Measurements from ENCODE around the gene AKAP12. TPM values are rescaled to one million over a fixed set of nuclear protein-coding genes. Genes with fewer than 3 reads are reported as not detected.

Gene AKAP12
- total RNA-seq, 2 experiments from 2014 or later: 3.6 to 3.8 TPM

DNA sequence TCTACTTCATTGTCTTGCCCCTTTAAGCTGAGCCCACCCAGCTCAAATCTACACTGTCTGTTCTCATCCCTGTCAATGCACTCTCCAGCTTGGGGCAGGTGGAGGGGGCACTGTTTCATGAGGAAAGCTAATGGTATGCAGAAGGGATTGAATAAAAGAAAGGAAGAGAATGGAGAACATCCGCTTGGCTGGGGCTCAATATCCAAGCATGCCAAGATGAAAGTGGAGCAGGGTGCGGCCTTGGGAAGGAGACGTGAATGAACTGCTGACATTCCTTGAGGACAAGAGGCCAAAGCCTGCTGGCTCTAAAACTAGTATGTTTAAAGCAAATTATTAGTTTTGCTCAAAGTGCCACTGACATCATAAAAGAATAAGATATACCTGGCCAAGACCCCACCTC is 24.2 kb downstream of the AKAP12 start:
- no peaks in the 10 kb centered on the region for H3K9me3 Mint-ChIP-seq
- no peak overlapping the region for H3K4me3 Mint-ChIP-seq
- ChIA-PET CTCF (interaction anchor here (2.5 kb wide), 1 partner anchor 60 kb away, joined by 12 read pairs; no protein-coding TSS in a partner anchor), POLR2A (no interaction called here)
- intact Hi-C loops (cut with micrococcal nuclease): no loop called here
- peaks cover 8% of the 10 kb centered on the region for H3K27me3 Mint-ChIP-seq
- no peaks in the 10 kb centered on the region for H3K4me1 Mint-ChIP-seq (ENCODE audit: low read depth)
- no peak overlapping the region for H3K27ac Mint-ChIP-seq
- no peak for DNase-seq
- no peaks in the 10 kb centered on the region for H3K36me3 Mint-ChIP-seq

GRCh38 chr6:151265282-151265681 is 25.5 kb downstream of the AKAP12 start:
- CTCF ChIA-PET: interaction anchor here (2.5 kb wide), 1 partner anchor 59 kb away, joined by 12 read pairs; no protein-coding TSS in a partner anchor
- intact Hi-C loops (cut with micrococcal nuclease): no loop called here
- H3K27me3 Mint-ChIP-seq: peaks cover 8% of the 10 kb centered on the region
- no peaks in the 10 kb centered on the region for H3K9me3 Mint-ChIP-seq
- POLR2A ChIA-PET: no interaction called here
- no peak overlapping the region for H3K27ac Mint-ChIP-seq
- no peaks in the 10 kb centered on the region for H3K4me1 Mint-ChIP-seq (ENCODE audit: low read depth)
- no peak overlapping the region for H3K4me3 Mint-ChIP-seq
- H3K36me3 Mint-ChIP-seq: no peaks in the 10 kb centered on the region
- DNase-seq: no peak

- no peaks in the 10 kb centered on the region for H3K36me3 Mint-ChIP-seq
- ChIA-PET POLR2A (no interaction called here), CTCF (no interaction called here)
- H3K4me1 Mint-ChIP-seq (ENCODE audit: low read depth): no peaks in the 10 kb centered on the region
- H3K27me3 Mint-ChIP-seq: peaks cover 3% of the 10 kb centered on the region
- H3K9me3 Mint-ChIP-seq: no peaks in the 10 kb centered on the region
- intact Hi-C loops (cut with micrococcal nuclease): no loop called here
- DNase-seq: no peak
- H3K27ac Mint-ChIP-seq: no peak overlapping the region
- H3K4me3 Mint-ChIP-seq: no peak overlapping the region
Observed at GRCh38 chr6:151269321-151269995, 29.7 kb downstream of the AKAP12 start.

- intact Hi-C loops (cut with micrococcal nuclease): no loop called here
- ChIA-PET CTCF (no interaction called here), POLR2A (no interaction called here)
- Mint-ChIP-seq H3K27ac (no peak overlapping the region), H3K4me1 (ENCODE audit: low read depth) (no peaks in the 10 kb centered on the region), H3K9me3 (no peaks in the 10 kb centered on the region), H3K36me3 (no peaks in the 10 kb centered on the region), H3K27me3 (peaks cover 10% of the 10 kb centered on the region), H3K4me3 (no peak overlapping the region)
- DNase-seq: no peak
Observed at GRCh38 chr6:151275121-151275520, 35.4 kb downstream of the AKAP12 start.

- Mint-ChIP-seq H3K4me3 (no peak overlapping the region), H3K27me3 (peaks cover 7% of the 10 kb centered on the region), H3K9me3 (no peaks in the 10 kb centered on the region), H3K27ac (no peak overlapping the region), H3K4me1 (ENCODE audit: low read depth) (no peaks in the 10 kb centered on the region), H3K36me3 (no peaks in the 10 kb centered on the region)
- no peak for DNase-seq
- CTCF ChIA-PET: no interaction called here
- POLR2A ChIA-PET: no interaction called here
- intact Hi-C loops (cut with micrococcal nuclease): no loop called here
Observed at GRCh38 chr6:151275566-151275965, 35.8 kb downstream of the AKAP12 start.

DNA sequence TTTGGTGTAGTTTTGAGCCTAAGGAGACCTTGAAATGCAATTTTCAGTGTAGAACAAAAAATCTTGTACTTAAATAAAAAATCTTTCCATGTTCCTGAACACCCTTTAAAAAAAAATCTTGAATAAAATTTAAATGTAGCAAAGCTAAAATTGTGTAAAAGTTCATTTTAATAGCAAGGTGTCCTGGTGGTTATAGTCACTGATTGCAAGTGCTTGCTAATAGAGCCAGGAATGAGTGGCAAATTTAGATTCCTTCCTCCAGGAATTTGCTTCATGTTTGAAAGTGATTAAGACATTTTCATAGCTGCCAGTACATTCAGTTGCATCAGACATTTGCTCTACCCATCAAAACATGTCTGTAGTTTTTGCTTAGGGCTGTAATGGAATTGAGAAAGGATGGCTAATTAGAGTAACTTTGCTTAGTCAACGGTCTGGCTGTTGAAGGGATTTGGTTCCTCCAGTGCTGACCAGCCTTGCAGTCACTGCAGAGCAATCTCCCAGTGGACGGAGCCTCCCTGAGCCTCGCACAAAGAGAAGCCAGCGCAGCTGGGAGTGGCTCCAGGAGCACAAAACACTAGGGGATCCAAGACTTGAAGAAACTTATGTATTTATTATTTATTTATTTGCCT is 36.5 kb downstream of the AKAP12 start:
- ChIA-PET CTCF (no interaction called here), POLR2A (no interaction called here)
- H3K9me3 Mint-ChIP-seq: no peaks in the 10 kb centered on the region
- H3K27me3 Mint-ChIP-seq: peaks cover 8% of the 10 kb centered on the region
- DNase-seq: no peak
- H3K4me1 Mint-ChIP-seq (ENCODE audit: low read depth): no peaks in the 10 kb centered on the region
- H3K27ac Mint-ChIP-seq: no peak overlapping the region
- no peak overlapping the region for H3K4me3 Mint-ChIP-seq
- no peaks in the 10 kb centered on the region for H3K36me3 Mint-ChIP-seq
- intact Hi-C loops (cut with micrococcal nuclease): no loop called here

DNA sequence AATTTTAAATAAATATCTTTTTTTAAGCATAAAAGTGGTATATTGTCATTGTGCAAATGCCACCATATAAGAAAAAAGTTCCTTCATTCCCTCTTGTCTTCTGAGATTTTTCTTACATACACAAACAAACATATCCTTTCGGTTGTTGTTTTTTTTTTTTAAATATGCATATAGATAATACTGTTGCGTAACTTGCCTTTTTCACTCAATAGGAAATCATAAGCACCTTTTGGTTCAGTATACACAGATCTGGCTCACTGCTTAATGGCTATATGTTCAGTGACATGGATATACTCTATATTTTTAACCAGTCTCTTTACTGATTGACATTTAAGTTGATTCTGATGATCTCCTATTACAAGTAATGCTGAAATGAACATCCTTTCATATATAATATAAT is 40.1 kb downstream of the AKAP12 start:
- CTCF ChIA-PET: no interaction called here
- Mint-ChIP-seq H3K4me3 (no peak overlapping the region), H3K36me3 (no peaks in the 10 kb centered on the region), H3K9me3 (no peaks in the 10 kb centered on the region), H3K4me1 (ENCODE audit: low read depth) (peaks cover 12% of the 10 kb centered on the region), H3K27ac (no peak overlapping the region), H3K27me3 (peaks cover 15% of the 10 kb centered on the region)
- intact Hi-C loops (cut with micrococcal nuclease): loop anchor here (10.0 kb wide), 1 partner anchor 185 kb away; no protein-coding TSS in a partner anchor
- DNase-seq: no peak
- POLR2A ChIA-PET: no interaction called here

DNA sequence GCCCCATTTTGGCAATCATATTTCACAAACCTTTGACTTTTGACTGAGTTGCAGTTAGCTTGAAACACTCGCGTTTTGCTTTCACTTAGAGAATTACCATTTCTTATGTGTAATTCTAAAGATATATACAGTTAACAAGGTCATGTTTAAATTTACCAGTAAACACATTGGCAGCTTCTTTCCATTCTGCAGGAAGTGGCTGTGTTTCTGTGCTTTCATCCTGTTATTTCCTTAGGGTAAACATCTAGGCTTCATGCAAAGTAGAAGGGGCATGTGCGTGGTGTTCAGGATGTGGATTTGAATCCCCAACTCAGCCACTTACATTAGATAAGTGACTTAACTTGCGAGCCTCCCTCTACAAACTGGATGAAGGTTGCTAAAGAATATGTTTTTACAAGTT is 41.1 kb downstream of the AKAP12 start:
- DNase-seq: no peak
- no peak overlapping the region for H3K4me3 Mint-ChIP-seq
- no peaks in the 10 kb centered on the region for H3K9me3 Mint-ChIP-seq
- CTCF ChIA-PET: interaction anchor here (1.0 kb wide), 1 partner anchor 44 kb away, joined by 3 read pairs; no protein-coding TSS in a partner anchor
- H3K4me1 Mint-ChIP-seq (ENCODE audit: low read depth): peaks cover 20% of the 10 kb centered on the region
- peaks cover 15% of the 10 kb centered on the region for H3K27me3 Mint-ChIP-seq
- intact Hi-C loops (cut with micrococcal nuclease): loop anchor here (10.0 kb wide), 1 partner anchor 186 kb away; no protein-coding TSS in a partner anchor
- POLR2A ChIA-PET: no interaction called here
- no peaks in the 10 kb centered on the region for H3K36me3 Mint-ChIP-seq
- H3K27ac Mint-ChIP-seq: no peak overlapping the region

GRCh38 chr6:151284012-151284411 is 44.2 kb downstream of the AKAP12 start:
- H3K4me1 Mint-ChIP-seq (ENCODE audit: low read depth): peaks cover 29% of the 10 kb centered on the region
- H3K4me3 Mint-ChIP-seq: no peak overlapping the region
- no peaks in the 10 kb centered on the region for H3K9me3 Mint-ChIP-seq
- intact Hi-C loops (cut with micrococcal nuclease): loop anchor here (10.0 kb wide), 1 partner anchor 189 kb away; no protein-coding TSS in a partner anchor
- H3K27ac Mint-ChIP-seq: no peak overlapping the region
- peaks cover 17% of the 10 kb centered on the region for H3K27me3 Mint-ChIP-seq
- no peaks in the 10 kb centered on the region for H3K36me3 Mint-ChIP-seq
- CTCF ChIA-PET: no interaction called here
- POLR2A ChIA-PET: no interaction called here
- DNase-seq: peak; percentile 22

GRCh38 chr6:151284548-151285017 is 44.8 kb downstream of the AKAP12 start:
- DNase-seq: peak; percentile 38
- Mint-ChIP-seq H3K4me1 (ENCODE audit: low read depth) (peaks cover 34% of the 10 kb centered on the region), H3K9me3 (no peaks in the 10 kb centered on the region), H3K4me3 (peak overlapping the region; percentile 33), H3K36me3 (no peaks in the 10 kb centered on the region), H3K27me3 (peaks cover 15% of the 10 kb centered on the region), H3K27ac (peak overlapping the region; percentile 71)
- CTCF ChIA-PET: interaction anchor here (0.9 kb wide), 1 partner anchor 50 kb away, joined by 3 read pairs; no protein-coding TSS in a partner anchor
- POLR2A ChIA-PET: no interaction called here
- intact Hi-C loops (cut with micrococcal nuclease): loop anchor here (5.0 to 10.0 kb wide), 2 partner anchors 88 to 190 kb away; no protein-coding TSS in a partner anchor

- no peak for DNase-seq
- H3K4me1 Mint-ChIP-seq (ENCODE audit: low read depth): peaks cover 40% of the 10 kb centered on the region
- no peak overlapping the region for H3K4me3 Mint-ChIP-seq
- POLR2A ChIA-PET: no interaction called here
- intact Hi-C loops (cut with micrococcal nuclease): loop anchor here (5.0 to 10.0 kb wide), 2 partner anchors 87 to 190 kb away; no protein-coding TSS in a partner anchor
- peaks cover 20% of the 10 kb centered on the region for H3K27me3 Mint-ChIP-seq
- no peaks in the 10 kb centered on the region for H3K9me3 Mint-ChIP-seq
- CTCF ChIA-PET: interaction anchor here (0.9 kb wide), 1 partner anchor 50 kb away, joined by 3 read pairs; no protein-coding TSS in a partner anchor
- no peaks in the 10 kb centered on the region for H3K36me3 Mint-ChIP-seq
- peak overlapping the region; percentile 71 for H3K27ac Mint-ChIP-seq
Observed at GRCh38 chr6:151285122-151285521, 45.4 kb downstream of the AKAP12 start.

GRCh38 chr6:151286214-151286613 is 46.4 kb downstream of the AKAP12 start:
- H3K4me3 Mint-ChIP-seq: no peak overlapping the region

More at GRCh38 chr6:151286214-151286613, 46.4 kb downstream of the AKAP12 start:
- H3K36me3 Mint-ChIP-seq: no peaks in the 10 kb centered on the region
- peak; percentile 51 for DNase-seq
- CTCF ChIA-PET: no interaction called here
- H3K9me3 Mint-ChIP-seq: no peaks in the 10 kb centered on the region
- POLR2A ChIA-PET: no interaction called here
- H3K27ac Mint-ChIP-seq: peak overlapping the region; percentile 31
- intact Hi-C loops (cut with micrococcal nuclease): loop anchor here (5.0 to 10.0 kb wide), 2 partner anchors 86 to 191 kb away; no protein-coding TSS in a partner anchor
- peaks cover 24% of the 10 kb centered on the region for H3K27me3 Mint-ChIP-seq
- peaks cover 46% of the 10 kb centered on the region for H3K4me1 Mint-ChIP-seq (ENCODE audit: low read depth)

Data from activated CD4-positive, alpha-beta memory T cell treated with anti-CD3 and anti-CD28 coated beads for 36 hours (primary cell).